Measurements from ENCODE around the gene GOLIM4. TPM values are rescaled to one million over a fixed set of nuclear protein-coding genes. Genes with fewer than 3 reads are reported as not detected.
"Not testable (repeated sequence)": the region's sequence is repeated elsewhere in the genome, so short reads cannot be mapped to it uniquely, and the experiment has no call there.

The GOLIM4 gene, protein sequence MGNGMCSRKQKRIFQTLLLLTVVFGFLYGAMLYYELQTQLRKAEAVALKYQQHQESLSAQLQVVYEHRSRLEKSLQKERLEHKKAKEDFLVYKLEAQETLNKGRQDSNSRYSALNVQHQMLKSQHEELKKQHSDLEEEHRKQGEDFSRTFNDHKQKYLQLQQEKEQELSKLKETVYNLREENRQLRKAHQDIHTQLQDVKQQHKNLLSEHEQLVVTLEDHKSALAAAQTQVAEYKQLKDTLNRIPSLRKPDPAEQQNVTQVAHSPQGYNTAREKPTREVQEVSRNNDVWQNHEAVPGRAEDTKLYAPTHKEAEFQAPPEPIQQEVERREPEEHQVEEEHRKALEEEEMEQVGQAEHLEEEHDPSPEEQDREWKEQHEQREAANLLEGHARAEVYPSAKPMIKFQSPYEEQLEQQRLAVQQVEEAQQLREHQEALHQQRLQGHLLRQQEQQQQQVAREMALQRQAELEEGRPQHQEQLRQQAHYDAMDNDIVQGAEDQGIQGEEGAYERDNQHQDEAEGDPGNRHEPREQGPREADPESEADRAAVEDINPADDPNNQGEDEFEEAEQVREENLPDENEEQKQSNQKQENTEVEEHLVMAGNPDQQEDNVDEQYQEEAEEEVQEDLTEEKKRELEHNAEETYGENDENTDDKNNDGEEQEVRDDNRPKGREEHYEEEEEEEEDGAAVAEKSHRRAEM
- total RNA-seq = 34.1 TPM
- 10 to 100 TPM; 33.0 to 67.8 (median 48.9) TPM for polyA plus RNA-seq (ENCODE audit: insufficient read depth in 1 of 8, insufficient read length in 8 of 8, low replicate concordance in 1 of 8)
- long read RNA-seq, donor 1 = 0 reads
- long read RNA-seq, donor 2 = 0 reads
- long read RNA-seq, donor 3, full-length matches to known transcripts = 2 of 7 reads
- long read RNA-seq, donor 3, partial matches to known transcripts = 5 of 7 reads
- long read RNA-seq, donor 3, other reads (novel, unspliced or antisense) = 0 of 7 reads
- long read RNA-seq, donor 4 = 0 reads
- long read RNA-seq, donor 5, full-length matches to known transcripts = 5 of 35 reads
- long read RNA-seq, donor 5, partial matches to known transcripts = 30 of 35 reads
- long read RNA-seq, donor 5, other reads (novel, unspliced or antisense) = 0 of 35 reads
- long read RNA-seq, donor 6, full-length matches to known transcripts = 3 of 8 reads
- long read RNA-seq, donor 6, partial matches to known transcripts = 5 of 8 reads
- long read RNA-seq, donor 6, other reads (novel, unspliced or antisense) = 0 of 8 reads
- long read RNA-seq, donor 7, full-length matches to known transcripts = 1 of 1 reads
- long read RNA-seq, donor 7, partial matches to known transcripts = 0 of 1 reads
- long read RNA-seq, donor 7, other reads (novel, unspliced or antisense) = 0 of 1 reads
- long read RNA-seq, donor 8 = 0 reads
- long read RNA-seq, donor 9, partial matches to known transcripts = 6 of 6 reads
- long read RNA-seq, donor 9, other reads (novel, unspliced or antisense) = 0 of 6 reads
- long read RNA-seq, donor 10 = 0 reads
- long read RNA-seq, donor 11, full-length matches to known transcripts = 1 of 1 reads
- long read RNA-seq, donor 11, partial matches to known transcripts = 0 of 1 reads
- long read RNA-seq, donor 11, other reads (novel, unspliced or antisense) = 0 of 1 reads

DNA sequence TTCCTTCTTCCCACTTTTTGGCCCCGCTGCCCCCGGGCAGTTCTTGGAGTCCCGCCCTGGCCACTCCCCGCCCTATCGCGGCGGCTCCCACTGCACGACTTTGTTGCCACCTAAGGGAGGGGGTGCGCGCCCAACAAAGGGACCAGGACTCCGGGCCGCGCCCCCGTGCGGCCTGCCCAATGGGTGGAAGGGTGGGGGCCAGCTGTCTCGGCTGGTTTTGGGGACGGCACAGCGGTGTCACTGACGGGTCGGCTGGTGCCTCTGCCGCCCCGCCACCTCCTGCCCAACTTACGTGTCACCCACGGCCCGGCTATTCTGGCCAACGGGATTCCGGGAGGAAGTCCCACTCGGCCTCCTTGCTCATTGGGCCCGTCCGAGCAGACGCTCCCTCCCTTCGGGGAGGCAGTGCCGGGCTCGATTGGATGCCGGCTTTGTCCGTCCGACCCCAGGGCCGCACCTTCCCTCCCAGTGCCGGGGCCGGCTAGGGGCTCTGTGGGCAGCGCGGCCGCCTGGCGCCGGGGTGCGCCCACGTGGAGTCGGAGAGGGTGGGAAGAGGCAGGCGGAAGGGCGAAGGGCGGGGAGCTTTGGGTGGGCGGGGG lies at the start of gene GOLIM4:
GOLIM4 (minus strand) TSS at position 314 of the 599 bp plus-strand sequence. CDS start 639 bp downstream, outside the sequence.
- Histone ChIP-seq H3K9me3 (replicated peaks; ENCODE audit: control insufficient read depth, low read depth, low read length) (no peaks in the 10 kb centered on the region), H3K4me3 (ENCODE audit: low read length) (peak within 1 kb of the TSS; percentile 79), H3K27ac (ENCODE audit: low read length) (peak within 1 kb of the TSS; percentile 97), H3K4me1 (ENCODE audit: control insufficient read depth, insufficient read depth, low read length) (peaks cover 2% of the 10 kb centered on the region), H3K27me3 (ENCODE audit: control insufficient read depth, insufficient read depth, low read length) (no peaks in the 10 kb centered on the region), H3K36me3 (ENCODE audit: control insufficient read depth, insufficient read depth, low read length) (no peaks in the 10 kb centered on the region)
- WGBS (ENCODE audit: insufficient coverage) = under 1% methylated on average over 42 of the region's 52 CpGs
- peak; percentile 99 for DNase-seq

DNA sequence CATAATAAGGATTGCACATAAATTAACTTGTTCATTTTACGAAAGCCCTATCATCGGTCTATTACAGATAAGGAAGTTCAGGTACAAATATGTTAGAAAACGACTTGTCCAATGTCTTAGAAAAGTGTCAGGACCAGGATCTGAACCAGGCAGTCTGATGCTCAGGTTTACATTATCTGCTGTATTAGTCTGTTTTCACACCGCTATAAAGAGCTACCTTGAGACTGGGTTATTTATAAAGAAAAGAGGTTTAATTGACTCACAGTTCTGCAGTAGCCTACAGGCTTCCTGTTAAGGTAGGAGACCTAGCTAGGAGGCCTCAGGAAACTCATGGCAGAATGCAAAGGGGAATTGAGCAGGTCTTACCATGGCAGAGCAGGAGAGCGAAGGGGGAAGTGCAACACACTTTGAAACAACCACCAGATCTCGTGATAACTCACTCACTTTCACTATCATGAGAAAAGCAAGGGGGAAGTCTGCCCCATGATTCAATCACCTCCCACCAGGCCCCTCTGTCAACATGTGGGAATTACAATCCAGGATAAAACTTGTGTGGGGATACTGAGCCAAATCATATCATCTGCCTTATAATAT lies 45.8 kb upstream of the GOLIM4 start:
- DNase-seq = no peak
- no peaks in the 10 kb centered on the region for H3K27me3 ChIP-seq (ENCODE audit: control insufficient read depth, insufficient read depth, low read length)
- no peaks in the 10 kb centered on the region for H3K9me3 ChIP-seq (replicated peaks; ENCODE audit: control insufficient read depth, low read depth, low read length)
- no peaks in the 10 kb centered on the region for H3K36me3 ChIP-seq (ENCODE audit: control insufficient read depth, insufficient read depth, low read length)
- H3K27ac ChIP-seq (ENCODE audit: low read length) = no peak overlapping the region
- H3K4me3 ChIP-seq (ENCODE audit: low read length) = no peak overlapping the region
- no CpG with 5 or more reads among the region's 6 CpGs for WGBS (ENCODE audit: insufficient coverage)
- no peaks in the 10 kb centered on the region for H3K4me1 ChIP-seq (ENCODE audit: control insufficient read depth, insufficient read depth, low read length)

DNA sequence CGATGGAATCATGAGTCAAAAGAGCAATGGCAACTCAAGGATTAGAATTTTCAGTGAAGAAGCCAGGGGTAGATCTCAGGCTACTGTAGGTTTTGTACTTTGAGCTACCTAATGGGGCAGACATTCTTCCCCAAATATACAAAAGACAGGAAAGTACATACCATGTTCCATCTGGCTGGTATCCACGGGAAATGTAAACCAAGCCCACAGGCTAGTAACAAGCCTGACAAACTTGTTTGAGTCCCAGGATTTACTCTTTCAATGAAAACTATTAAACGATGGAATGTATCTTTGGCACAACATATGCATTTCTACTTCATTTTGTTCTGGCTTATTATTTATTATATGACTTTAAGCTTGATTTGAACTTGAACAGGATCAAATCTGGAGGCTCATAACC lies 44.2 kb upstream of the GOLIM4 start:
- no peak overlapping the region for H3K27ac ChIP-seq (ENCODE audit: low read length)
- no peaks in the 10 kb centered on the region for H3K9me3 ChIP-seq (replicated peaks; ENCODE audit: control insufficient read depth, low read depth, low read length)
- no CpG with 5 or more reads among the region's 3 CpGs for WGBS (ENCODE audit: insufficient coverage)
- no peak overlapping the region for H3K4me3 ChIP-seq (ENCODE audit: low read length)
- H3K27me3 ChIP-seq (ENCODE audit: control insufficient read depth, insufficient read depth, low read length) = no peaks in the 10 kb centered on the region
- no peaks in the 10 kb centered on the region for H3K4me1 ChIP-seq (ENCODE audit: control insufficient read depth, insufficient read depth, low read length)
- H3K36me3 ChIP-seq (ENCODE audit: control insufficient read depth, insufficient read depth, low read length) = no peaks in the 10 kb centered on the region
- DNase-seq = no peak

- Histone ChIP-seq H3K4me3 (ENCODE audit: low read length) (no peak overlapping the region), H3K9me3 (replicated peaks; ENCODE audit: control insufficient read depth, low read depth, low read length) (no peaks in the 10 kb centered on the region), H3K4me1 (ENCODE audit: control insufficient read depth, insufficient read depth, low read length) (no peaks in the 10 kb centered on the region), H3K36me3 (ENCODE audit: control insufficient read depth, insufficient read depth, low read length) (no peaks in the 10 kb centered on the region), H3K27ac (ENCODE audit: low read length) (no peak overlapping the region), H3K27me3 (ENCODE audit: control insufficient read depth, insufficient read depth, low read length) (no peaks in the 10 kb centered on the region)
- DNase-seq = no peak
- WGBS (ENCODE audit: insufficient coverage) = no CpG with 5 or more reads among the region's 5 CpGs
These were observed 42.7 kb upstream of the GOLIM4 start for GRCh38 chr3:168138421-168138820.

GRCh38 chr3:168134931-168135330 lies 39.2 kb upstream of the GOLIM4 start:
- Histone ChIP-seq H3K9me3 (replicated peaks; ENCODE audit: control insufficient read depth, low read depth, low read length) (no peaks in the 10 kb centered on the region), H3K4me3 (ENCODE audit: low read length) (no peak overlapping the region), H3K27ac (ENCODE audit: low read length) (no peak overlapping the region), H3K4me1 (ENCODE audit: control insufficient read depth, insufficient read depth, low read length) (no peaks in the 10 kb centered on the region), H3K36me3 (ENCODE audit: control insufficient read depth, insufficient read depth, low read length) (no peaks in the 10 kb centered on the region), H3K27me3 (ENCODE audit: control insufficient read depth, insufficient read depth, low read length) (no peaks in the 10 kb centered on the region)
- DNase-seq = no peak
- no CpG with 5 or more reads among the region's 5 CpGs for WGBS (ENCODE audit: insufficient coverage)

DNA sequence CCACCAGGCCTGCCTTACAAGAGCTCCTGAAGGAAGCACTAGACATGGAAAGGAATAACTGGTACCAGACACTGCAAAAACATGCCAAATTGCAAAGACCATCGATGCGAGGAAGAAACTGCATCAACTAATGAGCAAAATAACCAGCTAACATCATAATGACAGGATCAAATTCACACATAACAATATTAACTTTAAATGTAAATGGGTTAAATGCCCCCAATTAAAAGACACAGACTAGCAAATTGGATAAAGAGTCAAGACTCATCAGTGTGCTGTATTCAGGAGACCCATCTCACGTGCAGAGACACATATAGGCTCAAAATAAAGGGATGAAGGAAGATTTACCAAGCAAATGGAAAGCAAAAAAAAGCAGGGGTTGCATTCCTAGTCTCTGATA lies 34.5 kb upstream of the GOLIM4 start:
- not testable (repeated sequence) for H3K4me1 ChIP-seq (ENCODE audit: control insufficient read depth, insufficient read depth, low read length); H3K36me3 ChIP-seq (ENCODE audit: control insufficient read depth, insufficient read depth, low read length); DNase-seq; H3K27ac ChIP-seq (ENCODE audit: low read length); H3K27me3 ChIP-seq (ENCODE audit: control insufficient read depth, insufficient read depth, low read length); H3K4me3 ChIP-seq (ENCODE audit: low read length); H3K9me3 ChIP-seq (replicated peaks; ENCODE audit: control insufficient read depth, low read depth, low read length)
- no CpG with 5 or more reads among the region's 3 CpGs for WGBS (ENCODE audit: insufficient coverage)

DNA sequence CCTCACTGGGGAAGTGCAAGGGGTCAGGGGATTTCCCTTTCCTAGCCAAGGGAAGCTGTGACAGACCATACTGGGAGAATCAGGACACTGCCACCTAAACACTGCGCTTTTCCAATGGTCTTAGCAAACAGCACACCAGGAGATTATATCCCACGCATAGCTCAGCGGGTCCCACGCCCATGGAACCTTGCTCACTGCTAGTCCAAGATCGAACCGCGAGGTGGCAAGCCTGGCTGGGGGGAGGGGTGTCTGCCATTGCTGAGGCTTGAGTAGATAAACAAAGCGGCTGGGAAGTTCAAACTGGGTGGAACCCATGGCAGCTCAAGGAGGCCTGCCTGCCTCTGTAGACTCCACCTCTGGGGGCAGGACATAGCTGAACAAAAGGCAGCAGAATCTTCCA lies 32.7 kb upstream of the GOLIM4 start:
- H3K27me3 ChIP-seq (ENCODE audit: control insufficient read depth, insufficient read depth, low read length); H3K27ac ChIP-seq (ENCODE audit: low read length); H3K9me3 ChIP-seq (replicated peaks; ENCODE audit: control insufficient read depth, low read depth, low read length); H3K4me1 ChIP-seq (ENCODE audit: control insufficient read depth, insufficient read depth, low read length); DNase-seq; H3K36me3 ChIP-seq (ENCODE audit: control insufficient read depth, insufficient read depth, low read length); H3K4me3 ChIP-seq (ENCODE audit: low read length): not testable (repeated sequence)
- 86% methylated on average over 7 of the region's 8 CpGs for WGBS (ENCODE audit: insufficient coverage)

DNA sequence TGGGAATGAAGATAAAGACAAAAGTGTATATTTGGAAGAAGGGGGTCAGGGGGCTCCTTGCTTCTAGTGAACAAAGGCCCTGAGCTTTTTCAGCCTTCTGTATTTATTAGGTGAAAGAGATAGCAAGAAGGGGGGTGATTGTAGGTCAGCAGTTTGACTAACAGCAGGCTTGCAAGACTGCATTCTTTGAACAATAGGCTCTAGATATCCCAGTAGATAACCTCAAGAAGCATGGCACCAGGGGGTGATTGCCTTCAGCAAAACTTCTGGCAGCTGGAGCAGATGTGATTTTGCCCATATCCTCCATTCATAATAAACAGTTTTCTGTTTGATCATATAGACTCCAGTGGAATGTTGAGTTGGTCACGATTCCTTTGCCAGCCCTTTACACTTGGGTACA lies 31.7 kb upstream of the GOLIM4 start:
- no peaks in the 10 kb centered on the region for H3K27me3 ChIP-seq (ENCODE audit: control insufficient read depth, insufficient read depth, low read length)
- no peak for DNase-seq
- H3K4me1 ChIP-seq (ENCODE audit: control insufficient read depth, insufficient read depth, low read length) = no peaks in the 10 kb centered on the region
- no peaks in the 10 kb centered on the region for H3K36me3 ChIP-seq (ENCODE audit: control insufficient read depth, insufficient read depth, low read length)
- H3K9me3 ChIP-seq (replicated peaks; ENCODE audit: control insufficient read depth, low read depth, low read length) = peaks cover 2% of the 10 kb centered on the region
- no peak overlapping the region for H3K4me3 ChIP-seq (ENCODE audit: low read length)
- no peak overlapping the region for H3K27ac ChIP-seq (ENCODE audit: low read length)
- WGBS (ENCODE audit: insufficient coverage) = no CpG with 5 or more reads among the region's 1 CpG

GRCh38 chr3:168124791-168125190 lies 29.1 kb upstream of the GOLIM4 start:
- no CpG with 5 or more reads among the region's 7 CpGs for WGBS (ENCODE audit: insufficient coverage)
- no peak for DNase-seq
- H3K4me3 ChIP-seq (ENCODE audit: low read length) = no peak overlapping the region

More at GRCh38 chr3:168124791-168125190, 29.1 kb upstream of the GOLIM4 start:
- no peaks in the 10 kb centered on the region for H3K27me3 ChIP-seq (ENCODE audit: control insufficient read depth, insufficient read depth, low read length)
- H3K27ac ChIP-seq (ENCODE audit: low read length) = no peak overlapping the region
- H3K4me1 ChIP-seq (ENCODE audit: control insufficient read depth, insufficient read depth, low read length) = peaks cover 3% of the 10 kb centered on the region
- H3K9me3 ChIP-seq (replicated peaks; ENCODE audit: control insufficient read depth, low read depth, low read length) = peaks cover 2% of the 10 kb centered on the region
- H3K36me3 ChIP-seq (ENCODE audit: control insufficient read depth, insufficient read depth, low read length) = no peaks in the 10 kb centered on the region
